ENCODE measurements around the gene SCNN1B.
"Not testable (repeated sequence)": the region's sequence is repeated elsewhere in the genome, so short reads cannot be mapped to it uniquely, and the experiment has no call there.

DNA sequence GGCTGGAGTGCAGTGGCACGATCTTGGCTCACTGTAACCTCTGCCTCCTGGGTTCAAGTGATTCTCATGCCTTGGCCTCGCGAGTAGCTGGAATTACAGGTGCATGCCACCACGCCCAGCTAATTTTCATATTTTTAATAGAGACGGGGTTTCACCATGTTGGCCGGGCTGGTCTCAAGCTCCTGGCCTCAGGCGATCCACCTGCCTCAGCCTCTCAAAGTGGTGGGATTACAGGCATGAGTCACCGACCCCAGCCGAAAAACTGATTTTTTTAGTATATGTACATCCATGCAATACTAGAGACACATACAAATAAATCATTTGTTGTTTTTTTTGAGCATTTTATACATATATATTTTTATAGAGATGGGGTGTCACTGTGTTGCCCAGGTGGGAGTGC, 79.6 kb downstream of the SCNN1B start:
- TF ChIP-seq, protein P1, sequence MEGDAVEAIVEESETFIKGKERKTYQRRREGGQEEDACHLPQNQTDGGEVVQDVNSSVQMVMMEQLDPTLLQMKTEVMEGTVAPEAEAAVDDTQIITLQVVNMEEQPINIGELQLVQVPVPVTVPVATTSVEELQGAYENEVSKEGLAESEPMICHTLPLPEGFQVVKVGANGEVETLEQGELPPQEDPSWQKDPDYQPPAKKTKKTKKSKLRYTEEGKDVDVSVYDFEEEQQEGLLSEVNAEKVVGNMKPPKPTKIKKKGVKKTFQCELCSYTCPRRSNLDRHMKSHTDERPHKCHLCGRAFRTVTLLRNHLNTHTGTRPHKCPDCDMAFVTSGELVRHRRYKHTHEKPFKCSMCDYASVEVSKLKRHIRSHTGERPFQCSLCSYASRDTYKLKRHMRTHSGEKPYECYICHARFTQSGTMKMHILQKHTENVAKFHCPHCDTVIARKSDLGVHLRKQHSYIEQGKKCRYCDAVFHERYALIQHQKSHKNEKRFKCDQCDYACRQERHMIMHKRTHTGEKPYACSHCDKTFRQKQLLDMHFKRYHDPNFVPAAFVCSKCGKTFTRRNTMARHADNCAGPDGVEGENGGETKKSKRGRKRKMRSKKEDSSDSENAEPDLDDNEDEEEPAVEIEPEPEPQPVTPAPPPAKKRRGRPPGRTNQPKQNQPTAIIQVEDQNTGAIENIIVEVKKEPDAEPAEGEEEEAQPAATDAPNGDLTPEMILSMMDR (conservative IDR thresholded peaks at IDR 0.05 in 1 of 2, IDR thresholded peaks at IDR 0.05 in 1 of 2; ENCODE audit: low read depth in 1 of 2, low read length in 2 of 2): not testable (repeated sequence)
- not testable (repeated sequence) for TF ChIP-seq EZH2 (IDR thresholded peaks at IDR 0.05; ENCODE audit: low read length, missing control alignments)
